ENCODE results near the gene RAB35.

GRCh38 chr12:120131116-120131515 lies 14.6 kb upstream of the RAB35 start:
- no peak for TF ChIP-seq ZNF695 (CRISPR knock-in tag; IDR thresholded peaks at IDR 0.05)
- TF ChIP-seq ZNF318 (IDR thresholded peaks at IDR 0.05; ENCODE audit: borderline replicate concordance in 1 of 2, low read depth in 1 of 2): no peak
- TF ChIP-seq CTCF (IDR thresholded peaks at IDR 0.05 in 2 of 3, conservative IDR thresholded peaks at IDR 0.05 in 1 of 3; ENCODE audit: insufficient read depth in 2 of 3, low read depth in 1 of 3, low read length in 3 of 3): no peak
- no peak for TF ChIP-seq USF2 (CRISPR knock-in tag; IDR thresholded peaks at IDR 0.05)
- TF ChIP-seq PTBP1 (IDR thresholded peaks at IDR 0.05; ENCODE audit: low read depth, low read length): no peak
- TF ChIP-seq IRF1 (CRISPR knock-in tag; IDR thresholded peaks at IDR 0.05; ENCODE audit: borderline replicate concordance): no peak
